H9 (cell line): ENCODE data around the gene RAPGEF3. TPM values are rescaled to one million over a fixed set of nuclear protein-coding genes. Genes with fewer than 3 reads are reported as not detected.

Experiments
- DNase-seq: peaks from one replicate; pipeline ENCODE4 v3.0.0-alpha.2; 2017
- H2AFZ ChIP-seq: one replicate; pipeline ENCODE4 v1.6.1; 2013; ENCODE audit warnings: mild to moderate bottlenecking, low read length, control low read depth, moderate library complexity
- H2AK5ac ChIP-seq: 2 replicates; pipeline ENCODE4 v1.6.1; 2013; ENCODE audit warnings: low read length, control low read depth, mixed read lengths; ENCODE audit not compliant: insufficient read length
- H2BK120ac ChIP-seq: one replicate; pipeline ENCODE4 v1.6.1; 2013; ENCODE audit warnings: low read depth, mild to moderate bottlenecking, low read length, control low read depth, inconsistent platforms; ENCODE audit not compliant: poor library complexity, severe bottlenecking
- H2BK12ac ChIP-seq: 2 replicates; pipeline ENCODE4 v1.6.1; 2013; ENCODE audit warnings: low read length, control low read depth, mixed read lengths, low read depth; ENCODE audit not compliant: insufficient read length
- H2BK15ac ChIP-seq: 2 replicates; pipeline ENCODE4 v1.6.1; 2013; ENCODE audit warnings: low read depth, low read length, control low read depth
- H2BK20ac ChIP-seq: one replicate; pipeline ENCODE4 v1.6.1; 2013; ENCODE audit warnings: low read depth, mild to moderate bottlenecking, low read length, control low read depth, inconsistent platforms; ENCODE audit not compliant: poor library complexity, severe bottlenecking
- H2BK5ac ChIP-seq: 2 replicates; pipeline ENCODE4 v1.6.1; 2013; ENCODE audit warnings: low read length, control low read depth, mixed read lengths; ENCODE audit not compliant: insufficient read length
- H3K14ac ChIP-seq: 2 replicates; pipeline ENCODE4 v1.6.1; 2013; ENCODE audit warnings: low read length, control low read depth; ENCODE audit not compliant: insufficient read depth
- H3K18ac ChIP-seq: 2 replicates; pipeline ENCODE4 v1.6.1; 2013; ENCODE audit warnings: low read depth, mild to moderate bottlenecking, mixed read lengths, low read length, control low read depth; ENCODE audit not compliant: insufficient read length
- H3K23ac ChIP-seq: 2 replicates; pipeline ENCODE4 v1.6.1; 2013; ENCODE audit warnings: low read length, control low read depth, mixed read lengths, low read depth; ENCODE audit not compliant: insufficient read length
- H3K23me2 ChIP-seq: 2 replicates; pipeline ENCODE4 v1.6.1; 2013; ENCODE audit warnings: low read depth, mild to moderate bottlenecking, mixed read lengths, low read length, control low read depth; ENCODE audit not compliant: insufficient read length, poor library complexity, severe bottlenecking
- H3K27ac ChIP-seq: 2 replicates; pipeline ENCODE4 v1.5.1; 2013; ENCODE audit warnings: low read length, control low read depth, mixed read lengths, low read depth; ENCODE audit not compliant: insufficient read length
- H3K27me3 ChIP-seq: 2 replicates; pipeline ENCODE4 v1.6.1; 2013; ENCODE audit warnings: low read length, control low read depth, inconsistent platforms; ENCODE audit not compliant: insufficient read depth
- H3K4ac ChIP-seq: 2 replicates; pipeline ENCODE4 v1.6.1; 2013; ENCODE audit warnings: low read depth, mild to moderate bottlenecking, control low read depth, inconsistent platforms, low read length, moderate library complexity
- H3K4me1 ChIP-seq: 2 replicates; pipeline ENCODE4 v1.6.1; 2013; ENCODE audit warnings: low read length, control low read depth, inconsistent platforms; ENCODE audit not compliant: insufficient read depth
- H3K4me2 ChIP-seq: 2 replicates; pipeline ENCODE4 v1.6.1; 2013; ENCODE audit warnings: low read length, control low read depth, mixed read lengths; ENCODE audit not compliant: insufficient read length, insufficient read depth
- H3K56ac ChIP-seq: 2 replicates; pipeline ENCODE4 v1.6.1; 2013; ENCODE audit warnings: low read depth, mild to moderate bottlenecking, mixed read lengths, low read length, control low read depth; ENCODE audit not compliant: insufficient read length
- H3K79me1 ChIP-seq: 2 replicates; pipeline ENCODE4 v1.6.1; 2013; ENCODE audit warnings: low read depth, mild to moderate bottlenecking, moderate library complexity, low read length, control low read depth, inconsistent platforms; ENCODE audit not compliant: insufficient read depth, poor library complexity, severe bottlenecking
- H3K79me2 ChIP-seq: 2 replicates; pipeline ENCODE4 v1.6.1; 2013; ENCODE audit warnings: low read length, control low read depth, inconsistent platforms; ENCODE audit not compliant: insufficient read depth
- H3K9ac ChIP-seq: 2 replicates; pipeline ENCODE4 v1.6.1; 2013; ENCODE audit warnings: low read length, control low read depth, mixed read lengths; ENCODE audit not compliant: insufficient read length; ENCODE audit errors: extremely low read depth
- H3K9me3 ChIP-seq: one replicate; pipeline ENCODE4 v1.6.1; 2013; ENCODE audit warnings: low read depth, low read length, inconsistent platforms; ENCODE audit not compliant: control insufficient read depth
- H3T11ph ChIP-seq: one replicate; pipeline ENCODE4 v1.6.1; 2013; ENCODE audit warnings: mild to moderate bottlenecking, low read length, control low read depth, inconsistent platforms
- H4K20me1 ChIP-seq: one replicate; pipeline ENCODE4 v1.6.1; 2013; ENCODE audit not compliant: control insufficient read depth, insufficient read length, insufficient read depth
- H4K5ac ChIP-seq: 2 replicates; pipeline ENCODE4 v1.6.1; 2013; ENCODE audit warnings: low read depth, mild to moderate bottlenecking, mixed read lengths, low read length, control low read depth; ENCODE audit not compliant: insufficient read length
- H4K8ac ChIP-seq: replicated peaks from 2 replicates; pipeline ENCODE4 v1.6.1; 2013; ENCODE audit warnings: low read length, control low read depth, mixed read lengths, low read depth; ENCODE audit not compliant: insufficient read length
- H4K91ac ChIP-seq: 2 replicates; pipeline ENCODE4 v1.6.1; 2013; ENCODE audit warnings: low read depth, mild to moderate bottlenecking, moderate library complexity, mixed read lengths, low read length, control low read depth; ENCODE audit not compliant: insufficient read length
- H3K27ac Mint-ChIP-seq, 3 experiments: 2 replicates in 2 of 3; 3 replicates in 1 of 3; pipeline ENCODE4 v1.8.0; 2020 to 2021; ENCODE audit warnings: mixed read lengths in 3 of 3, mild to moderate bottlenecking in 1 of 3, moderate library complexity in 1 of 3
- H3K27me3 Mint-ChIP-seq: 2 replicates; pipeline ENCODE4 v1.8.0; 2021; ENCODE audit warnings: low read depth, mild to moderate bottlenecking, moderate library complexity, mixed read lengths
- H3K36me3 Mint-ChIP-seq, 3 experiments: 2 replicates in 2 of 3; 3 replicates in 1 of 3; pipeline ENCODE4 v1.8.0; 2020 to 2021; ENCODE audit warnings: low read depth in 3 of 3, mixed read lengths in 3 of 3; ENCODE audit not compliant: insufficient read depth in 1 of 3
- H3K4me1 Mint-ChIP-seq, 2 experiments: 2 replicates each; pipeline ENCODE4 v1.8.0; 2020; ENCODE audit warnings: mixed read lengths in 2 of 2
- H3K4me3 Mint-ChIP-seq, 2 experiments: 2 replicates in 1 of 2; 3 replicates in 1 of 2; pipeline ENCODE4 v1.8.0; 2020 to 2021; ENCODE audit warnings: mild to moderate bottlenecking in 2 of 2, mixed read lengths in 2 of 2, moderate library complexity in 1 of 2
- H3K9me3 Mint-ChIP-seq, 2 experiments: 2 replicates in 1 of 2; 3 replicates in 1 of 2; pipeline ENCODE4 v1.8.0; 2020; ENCODE audit warnings: mild to moderate bottlenecking in 2 of 2, mixed read lengths in 2 of 2, moderate library complexity in 1 of 2
- CTCF ChIP-seq: fragments of 200-600 bp; sonication (generic); conservative IDR thresholded peaks from 3 replicates; pipeline ENCODE4 v1.8.0; 2021; ENCODE audit warnings: antibody characterized with exemption, mild to moderate bottlenecking
- WGBS: extraction: QIAGEN DNeasy Blood & Tissue Kit; methylation state at CpG from one replicate; pipeline ENCODE4 v1.1.7; 2013; ENCODE audit warnings: missing lambda C conversion rate, low lambda C conversion rate, mixed read lengths; ENCODE audit not compliant: insufficient read length; ENCODE audit errors: extremely low coverage; 5-methylcytosine and 5-hydroxymethylcytosine counted together
- total RNA-seq: library from RNA; stranded (reverse); gene quantifications from 2 replicates; pipeline ENCODE4 v1.2.1, GENCODE V29; 2021

The RAPGEF3 gene
- total RNA-seq, 1 experiment from 2014 or later: 7.4 TPM

GRCh38 chr12:47807338-47807737 is 48.7 kb upstream of the RAPGEF3 start:
- peaks cover 9% of the 10 kb centered on the region for H3K79me1 ChIP-seq
- no peak overlapping the region for H2BK15ac ChIP-seq
- peaks cover 2 to 18% (median 17%) of the 10 kb centered on the region in 3 experiments; a peak in 6 of 7 replicates for H3K36me3 Mint-ChIP-seq
- H3K27ac ChIP-seq: no peak overlapping the region
- H3K27me3 ChIP-seq: no peaks in the 10 kb centered on the region
- H2BK20ac ChIP-seq: no peak overlapping the region
- H3K4me2 ChIP-seq: no peak overlapping the region
- no peak overlapping the region for H3K4ac ChIP-seq
- H2AFZ ChIP-seq: no peak overlapping the region
- H4K91ac ChIP-seq: no peak overlapping the region
- WGBS: no CpG with 5 or more reads among the region's 5 CpGs
- H3K9me3 ChIP-seq: no peaks in the 10 kb centered on the region
- H2BK120ac ChIP-seq: no peak overlapping the region
- H3K56ac ChIP-seq: no peak overlapping the region
- H3T11ph ChIP-seq: no peak overlapping the region
- no peak overlapping the region for H4K5ac ChIP-seq
- no peak for DNase-seq
- no peak overlapping the region for H2AK5ac ChIP-seq
- H2BK12ac ChIP-seq: no peak overlapping the region
- no peak overlapping the region for H3K14ac ChIP-seq
- H2BK5ac ChIP-seq: no peak overlapping the region
- no peak overlapping the region for H3K18ac ChIP-seq
- H3K9me3 Mint-ChIP-seq: no peaks in the 10 kb centered on the region
- TF ChIP-seq CTCF: no peak
- H3K4me1 Mint-ChIP-seq: peaks cover 59 to 70% of the 10 kb centered on the region in 2 experiments
- peaks cover under 1% of the 10 kb centered on the region for H3K23me2 ChIP-seq
- H4K20me1 ChIP-seq: no peaks in the 10 kb centered on the region
- H3K27me3 Mint-ChIP-seq: no peaks in the 10 kb centered on the region; the same call in 1 of the 2 replicates
- no peak overlapping the region for H3K9ac ChIP-seq
- no peak overlapping the region for H3K4me3 Mint-ChIP-seq
- H4K8ac ChIP-seq: no peak overlapping the region
- H3K27ac Mint-ChIP-seq: peak overlapping the region in 2 of 3 experiments; percentile 10 to 34; a peak in 1 of 7 replicates
- no peak overlapping the region for H3K23ac ChIP-seq
- H3K79me2 ChIP-seq: peaks cover 22% of the 10 kb centered on the region; the same call in 1 of the 2 replicates
- peaks cover 22% of the 10 kb centered on the region for H3K4me1 ChIP-seq
